Hypothalamus (tissue), 51 donors: Measurements from ENCODE around the gene USP10.
"Not testable (repeated sequence)": the region's sequence is repeated elsewhere in the genome, so short reads cannot be mapped to it uniquely, and the experiment has no call there.

Source experiments
- DNase-seq, 51 donors: peaks; one replicate each; lab custom pipeline; 2025; lab: John Stamatoyannopoulos, UW

The USP10 gene

GRCh38 chr16:84672276-84673202 is 27.3 kb upstream of the USP10 start:
- DNase-seq = peak in 42 of 51 donors; percentile 1 to 79 (median 46)

GRCh38 chr16:84673203-84673535 is 26.6 kb upstream of the USP10 start:
- DNase-seq = no peak

GRCh38 chr16:84673561-84673960 is 26.2 kb upstream of the USP10 start:
- DNase-seq = no peak

- no peak for DNase-seq
These were observed 24.4 kb upstream of the USP10 start for GRCh38 chr16:84675423-84675822.

GRCh38 chr16:84675884-84676283 is 23.9 kb upstream of the USP10 start:
- DNase-seq = no peak

- DNase-seq = no peak
These were observed 22.6 kb upstream of the USP10 start for GRCh38 chr16:84677017-84677803.

GRCh38 chr16:84677849-84678248 is 22.0 kb upstream of the USP10 start:
- no peak for DNase-seq

GRCh38 chr16:84678541-84678940 is 21.3 kb upstream of the USP10 start:
- DNase-seq = no peak

GRCh38 chr16:84680165-84680842 is 19.5 kb upstream of the USP10 start:
- no peak for DNase-seq

GRCh38 chr16:84680843-84681629 is 18.8 kb upstream of the USP10 start:
- no peak for DNase-seq

- DNase-seq = no peak
These were observed 15.9 kb upstream of the USP10 start for GRCh38 chr16:84683691-84684591.

- DNase-seq = no peak
These were observed 15.2 kb upstream of the USP10 start for GRCh38 chr16:84684592-84684965.

- no peak for DNase-seq
These were observed 14.6 kb upstream of the USP10 start for GRCh38 chr16:84685210-84685609.

GRCh38 chr16:84686707-84687298 is 13.0 kb upstream of the USP10 start:
- DNase-seq = no peak

- no peak for DNase-seq
These were observed 12.1 kb upstream of the USP10 start for GRCh38 chr16:84687715-84688114.

- not testable (repeated sequence) for DNase-seq
These were observed 11.6 kb upstream of the USP10 start for GRCh38 chr16:84688163-84688562.

- no peak for DNase-seq
These were observed 10.7 kb upstream of the USP10 start for GRCh38 chr16:84689111-84689510.

GRCh38 chr16:84690088-84690819 is 9.5 kb upstream of the USP10 start:
- no peak for DNase-seq
